Activated naive CD4-positive, alpha-beta T cell (primary cell): ENCODE measurements around the gene MICALL2.

Source experiments
- DNase-seq, 4 experiments: peaks; one replicate each; lab custom pipeline; 2025; lab: John Stamatoyannopoulos, UW

Gene MICALL2

GRCh38 chr7:1413936-1414639 is 45.2 kb downstream of the MICALL2 start:
- DNase-seq, result no peak

DNA sequence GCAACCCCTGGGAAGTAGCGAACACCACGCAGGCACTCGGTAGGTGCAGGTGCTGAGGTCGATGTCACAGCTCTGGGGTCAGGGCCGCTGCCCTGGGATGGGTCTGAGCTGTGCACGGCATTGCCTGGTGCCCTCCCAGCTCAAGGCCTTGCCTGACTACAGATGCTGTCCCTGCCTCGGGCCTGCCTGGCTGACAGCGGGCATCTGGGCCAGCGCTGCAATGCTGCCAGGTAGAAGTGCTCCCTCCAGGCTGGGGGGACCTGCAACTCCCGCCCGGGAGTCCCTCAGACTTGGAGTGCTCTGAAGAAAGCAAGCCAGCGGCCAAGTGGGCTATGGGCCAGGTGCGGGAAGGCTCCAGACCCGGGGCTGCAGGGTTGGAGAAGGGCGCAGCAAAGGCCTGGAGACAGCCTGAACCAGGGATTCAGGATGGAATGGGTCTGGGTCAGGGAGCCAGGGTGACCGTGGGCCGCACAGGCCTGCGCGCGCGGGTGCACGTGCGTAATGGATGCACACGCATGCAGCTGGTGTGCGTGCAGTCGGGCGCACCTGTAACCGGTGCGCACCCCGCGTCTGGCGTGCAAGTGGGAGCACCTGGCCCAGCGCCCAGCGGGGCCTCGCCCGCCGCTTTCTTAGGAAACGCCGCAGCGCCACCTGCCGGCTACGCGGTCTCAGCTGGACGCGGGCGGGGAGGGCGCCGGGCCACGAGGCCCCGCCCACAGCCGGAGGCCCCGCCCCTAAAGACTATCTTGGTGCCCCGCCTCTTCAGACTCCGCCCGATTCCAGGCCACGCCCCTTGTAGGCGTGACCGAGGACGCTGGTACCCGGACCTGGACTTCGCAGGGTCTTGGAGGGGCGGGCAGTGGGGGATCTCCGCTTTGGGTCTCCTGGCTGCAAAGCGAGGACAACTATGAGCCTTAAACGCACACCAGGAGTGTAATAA is 46.7 kb downstream of the MICALL2 start:
- DNase-seq, result peak; percentile 81 to 95 (median 88)

- DNase-seq, result no peak
Observed at GRCh38 chr7:1411414-1411813, 47.9 kb downstream of the MICALL2 start.

- DNase-seq, result no peak
Observed at GRCh38 chr7:1410992-1411391, 48.3 kb downstream of the MICALL2 start.

DNA sequence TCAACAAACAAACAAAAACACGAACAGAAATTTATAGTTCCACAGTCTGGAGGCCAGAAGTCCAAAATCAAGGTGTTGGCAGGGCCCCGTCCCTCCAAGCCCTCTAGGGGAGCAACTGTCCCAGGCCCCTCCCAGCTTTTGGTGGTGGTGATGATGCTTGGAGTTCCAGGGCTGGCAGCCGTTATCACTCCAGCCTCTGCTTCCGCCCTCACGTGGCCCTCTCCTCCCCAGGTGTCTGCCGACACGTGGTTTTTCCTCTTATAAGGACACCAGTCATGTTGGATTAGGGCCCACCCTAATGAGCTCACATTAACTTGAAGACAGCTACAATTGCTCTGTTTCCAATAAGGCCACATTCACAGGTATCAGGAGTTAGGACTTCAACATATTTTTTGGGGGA is 49.7 kb downstream of the MICALL2 start:
- no peak for DNase-seq

GRCh38 chr7:1408466-1408865 is 50.8 kb downstream of the MICALL2 start:
- no peak for DNase-seq

GRCh38 chr7:1407892-1408291 is 51.4 kb downstream of the MICALL2 start:
- no peak for DNase-seq

DNA sequence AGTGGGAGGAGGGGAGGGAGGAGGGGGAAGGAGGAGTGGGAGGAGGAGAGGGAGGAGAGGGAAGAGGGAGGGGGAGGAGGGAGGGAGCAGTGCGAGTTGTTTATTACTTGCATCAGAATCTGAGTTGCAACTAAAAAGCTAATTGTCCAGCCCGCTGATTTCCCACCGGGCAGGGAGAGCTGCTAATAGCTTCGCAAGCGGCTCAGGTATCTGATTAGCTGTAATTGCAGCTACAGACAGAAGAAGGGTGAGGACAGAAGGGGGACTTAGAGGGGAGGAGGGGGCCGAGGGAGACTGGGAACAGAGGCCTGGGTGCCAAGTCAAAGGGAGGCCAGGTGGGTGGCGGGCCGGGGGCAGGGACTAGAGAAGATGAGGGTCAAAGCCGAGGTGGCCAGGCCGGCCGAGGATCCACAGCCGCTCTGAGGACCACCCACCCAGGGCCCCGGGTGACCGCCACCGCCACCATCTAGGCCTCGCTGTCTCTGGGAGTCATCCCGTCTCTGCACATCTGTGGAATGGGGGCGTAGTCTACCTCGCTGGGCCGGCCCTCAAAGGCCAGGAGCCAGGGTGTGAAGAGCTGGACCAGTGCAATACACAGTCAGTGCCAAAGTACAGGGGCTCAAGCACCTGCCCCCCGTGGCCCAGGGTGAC is 54.2 kb downstream of the MICALL2 start:
- no peak for DNase-seq

DNA sequence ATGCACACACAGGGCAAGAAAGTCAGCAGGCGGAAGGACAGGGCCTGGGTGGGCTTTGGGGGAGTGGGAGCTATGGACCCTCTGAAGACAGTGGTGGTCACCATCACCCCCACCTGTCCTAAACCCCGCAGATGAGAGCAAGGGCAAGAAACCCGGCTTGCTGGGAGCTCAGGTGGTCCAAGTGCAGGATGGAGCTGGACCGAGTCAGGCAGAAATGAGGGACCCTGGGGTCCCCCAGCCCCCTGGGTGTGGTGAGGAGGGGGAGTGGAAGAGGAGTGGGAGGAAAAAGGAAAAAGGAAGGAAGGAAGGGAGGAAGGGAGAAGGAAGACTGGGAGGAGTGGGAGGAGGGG is 54.8 kb downstream of the MICALL2 start:
- DNase-seq, result no peak

DNA sequence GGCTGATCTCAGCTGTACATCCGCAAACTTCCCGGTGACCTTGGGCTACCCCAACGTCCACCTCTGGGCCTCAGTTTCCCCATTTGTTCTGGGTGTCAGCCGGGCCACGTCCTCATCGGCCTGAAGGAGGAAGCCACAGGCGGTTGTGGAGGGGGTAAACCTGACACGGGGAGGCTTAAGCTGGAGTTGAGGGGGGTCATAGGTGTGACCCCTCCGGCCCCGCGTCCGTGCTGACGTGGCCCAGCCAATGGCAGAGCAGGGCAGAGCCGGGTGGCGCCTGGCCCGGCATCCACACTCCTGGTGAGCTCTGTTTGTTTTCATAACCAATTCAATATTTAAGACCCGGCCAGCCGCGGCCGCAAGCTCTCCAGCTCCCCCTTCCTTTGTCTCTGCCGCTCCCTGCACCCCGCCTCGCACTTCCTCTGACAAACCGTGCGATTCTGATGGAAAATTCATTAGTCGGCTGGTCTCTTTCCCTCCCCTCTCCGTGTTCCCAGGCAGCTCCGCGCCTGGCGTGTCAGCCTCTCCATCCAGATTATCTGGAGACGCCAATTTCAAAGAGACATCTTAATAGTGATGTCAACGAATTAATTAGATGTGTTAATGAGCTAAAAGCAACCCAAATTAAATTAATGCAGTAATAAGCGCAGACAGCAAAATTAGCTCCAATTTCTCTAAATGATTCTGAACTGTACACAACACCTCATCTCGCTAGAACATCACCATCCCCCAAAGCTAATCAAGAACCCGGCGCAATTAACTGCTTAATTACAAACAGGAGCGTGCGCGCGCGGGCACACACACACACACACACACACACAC is 55.4 kb downstream of the MICALL2 start:
- no peak for DNase-seq

DNA sequence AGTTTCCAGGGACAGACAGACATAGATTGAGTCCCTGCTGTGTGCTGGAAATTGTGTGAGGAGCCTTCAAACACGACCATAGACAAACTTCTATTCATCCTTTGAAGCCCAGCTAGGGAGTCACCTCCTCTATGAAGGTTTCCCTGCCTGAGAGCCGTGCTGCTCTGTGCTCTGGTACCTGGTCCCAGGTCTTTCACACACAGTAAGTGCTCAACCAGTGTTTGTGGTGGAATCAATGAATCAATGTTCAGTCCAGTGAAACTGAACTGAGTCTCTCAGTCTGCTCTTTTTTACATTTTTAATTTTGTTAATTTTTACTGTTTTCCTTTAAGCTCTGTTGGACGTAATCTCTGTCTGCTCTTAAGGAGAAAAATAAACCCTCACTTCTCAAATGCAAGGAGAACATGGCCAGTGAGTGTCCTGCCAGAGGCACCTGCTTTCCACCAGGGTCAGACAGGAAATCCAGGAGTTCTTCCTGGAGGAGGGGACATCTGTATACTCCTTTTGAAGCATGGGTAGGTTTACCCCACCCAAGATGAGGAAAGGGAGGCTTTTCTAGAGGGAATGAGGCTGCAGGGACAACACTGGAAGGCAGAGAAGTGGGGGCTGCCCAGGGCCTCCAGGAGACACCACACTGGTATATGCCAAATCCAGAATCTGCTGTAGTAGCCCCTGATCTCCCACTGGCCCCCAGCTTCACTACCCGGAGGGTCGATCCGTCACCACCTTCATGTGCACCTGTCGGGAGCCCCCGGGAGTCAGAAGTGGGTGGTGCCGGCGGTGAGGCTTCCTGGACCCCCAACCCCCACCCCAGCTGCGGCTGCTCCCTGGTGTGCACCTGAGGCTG is 56.3 kb downstream of the MICALL2 start:
- no peak for DNase-seq

GRCh38 chr7:1402110-1402790 is 57.0 kb downstream of the MICALL2 start:
- no peak for DNase-seq

GRCh38 chr7:1401011-1401410 is 58.3 kb downstream of the MICALL2 start:
- no peak for DNase-seq

DNA sequence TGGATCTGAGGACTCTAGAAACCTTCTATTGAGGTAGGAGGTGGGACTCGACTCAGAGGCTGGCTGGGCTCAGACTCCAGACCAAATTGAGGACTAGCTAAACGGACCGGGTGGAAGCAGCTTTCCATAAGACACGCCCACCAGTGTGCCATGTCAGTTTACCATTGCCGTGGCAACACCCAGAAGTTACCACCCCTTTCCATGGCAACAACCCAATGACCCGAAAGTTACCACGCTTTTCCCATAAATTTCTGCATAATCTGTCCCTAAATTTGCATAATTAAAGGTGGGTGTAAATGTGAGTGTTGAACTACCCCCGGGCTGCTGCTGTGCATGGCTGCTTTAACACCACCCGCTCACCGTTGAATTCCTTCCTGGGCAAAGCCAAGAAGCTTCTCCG is 58.9 kb downstream of the MICALL2 start:
- no peak for DNase-seq

DNA sequence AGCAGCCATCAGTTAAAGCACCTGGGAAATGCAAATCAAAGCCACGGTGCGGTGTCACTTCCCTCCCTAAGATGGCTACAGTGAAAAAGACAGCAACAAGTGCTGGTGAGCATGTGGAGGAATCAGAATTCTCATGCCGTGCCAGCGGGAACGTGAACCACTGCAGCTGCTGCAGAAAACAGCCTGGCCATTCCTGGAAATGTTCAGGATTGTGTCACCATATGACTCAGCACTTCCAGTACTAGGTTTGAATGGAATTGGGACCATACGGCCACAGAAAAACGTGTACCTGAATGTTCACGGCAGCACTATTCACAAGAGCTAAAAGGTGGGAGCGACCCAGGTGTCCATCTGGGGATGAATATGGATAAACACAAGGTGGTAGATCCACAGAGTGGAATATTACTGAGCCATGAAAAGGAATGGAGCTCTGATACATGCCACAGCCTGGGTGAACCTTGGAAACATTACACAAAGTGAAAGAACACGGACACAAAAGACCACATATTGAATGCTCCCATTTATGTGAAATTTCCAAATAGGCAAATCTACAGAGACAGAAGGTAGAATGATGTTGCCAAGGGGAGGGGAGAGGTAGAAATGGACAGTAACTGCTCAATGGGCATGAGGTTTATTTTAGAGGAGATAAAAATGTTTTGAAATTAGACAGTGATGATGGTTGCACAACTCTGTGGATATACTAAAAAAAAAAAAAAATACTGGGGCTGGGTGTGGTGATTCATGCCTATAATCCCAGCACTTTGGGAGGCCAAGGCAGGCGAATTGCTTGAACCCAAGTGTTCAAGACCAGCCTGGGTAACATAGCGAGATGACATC is 61.6 kb downstream of the MICALL2 start:
- no peak for DNase-seq

- no peak for DNase-seq
Observed at GRCh38 chr7:1396195-1396594, 63.1 kb downstream of the MICALL2 start.

- DNase-seq, result no peak
Observed at GRCh38 chr7:1395211-1396070, 63.8 kb downstream of the MICALL2 start.

DNA sequence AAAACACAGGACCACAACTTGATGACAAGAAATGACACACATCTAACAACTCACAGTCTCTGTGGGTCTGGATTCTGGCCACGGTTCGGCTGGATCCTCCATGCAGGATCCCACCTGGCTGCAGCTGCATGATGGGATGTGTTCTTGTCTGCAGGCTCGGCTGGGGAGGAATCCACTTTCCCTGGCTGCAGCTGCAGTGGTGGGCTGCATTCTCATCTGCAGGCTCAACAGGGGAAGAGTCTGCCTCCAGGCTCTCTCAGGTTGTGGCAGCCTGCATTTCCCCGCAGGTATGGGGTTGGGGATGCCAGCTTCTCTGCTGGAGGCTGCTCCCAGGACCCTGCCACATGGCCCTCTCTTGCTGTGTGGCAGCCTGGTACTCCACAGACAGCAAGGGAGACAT is 64.9 kb downstream of the MICALL2 start:
- no peak for DNase-seq

GRCh38 chr7:1393421-1393820 is 65.8 kb downstream of the MICALL2 start:
- no peak for DNase-seq
